Gastroesophageal sphincter (tissue), 4 donors: Measurements from ENCODE around the gene AKAP3. TPM values are rescaled to one million over a fixed set of nuclear protein-coding genes. Genes with fewer than 3 reads are reported as not detected.

Experiments
- ATAC-seq: fragments of 150-250 bp; one replicate; pipeline ENCODE4 v1.9.1; 2016; ENCODE audit warnings: mild to moderate bottlenecking, moderate library complexity
- H3K27ac ChIP-seq, 4 donors: fragments of 200-600 bp; sonication (generic) in 3 of 4; 1 replicate in 3 of 4; 2 replicates in 1 of 4; pipeline ENCODE4 v1.5.1; 2016 to 2019
- H3K27me3 ChIP-seq: fragments of 200-600 bp; sonication (generic); one replicate; pipeline ENCODE4 v1.5.1; 2019
- H3K36me3 ChIP-seq, 2 donors: fragments of 200-600 bp; sonication (generic); one replicate each; pipeline ENCODE4 v1.5.1; 2019; ENCODE audit warnings: control low read depth in 1 of 2
- H3K4me1 ChIP-seq, 3 donors: fragments of 200-600 bp; sonication (generic); 1 replicate in 2 of 3; 2 replicates in 1 of 3; pipeline ENCODE4 v1.5.1; 2016 to 2019; ENCODE audit warnings: control low read depth in 2 of 3
- H3K4me3 ChIP-seq, 2 donors: fragments of 200-600 bp; sonication (generic); one replicate each; pipeline ENCODE4 v1.5.1; 2019; ENCODE audit warnings: mild to moderate bottlenecking in 1 of 2, moderate library complexity in 1 of 2
- H3K9me3 ChIP-seq, 3 donors: fragments of 200-600 bp; sonication (generic); one replicate each; pipeline ENCODE4 v1.5.1; 2017 to 2019; ENCODE audit warnings: control low read depth in 2 of 3
- EP300 ChIP-seq: sonication (generic); formaldehyde crosslinking; IDR thresholded peaks from one replicate; pipeline ENCODE4 v1.6.1; 2017; ENCODE audit warnings: antibody characterized with exemption, mild to moderate bottlenecking
- POLR2A ChIP-seq, 2 donors: fragments of 450-650 bp; IDR thresholded peaks; one replicate each; pipeline ENCODE4 v1.6.1; 2017; ENCODE audit warnings: antibody characterized with exemption in 2 of 2, mild to moderate bottlenecking in 2 of 2, moderate library complexity in 1 of 2
- POLR2AphosphoS5 ChIP-seq: sonication (generic); formaldehyde crosslinking; IDR thresholded peaks from one replicate; pipeline ENCODE4 v1.6.1; 2017; ENCODE audit warnings: antibody characterized with exemption
- WGBS, 2 donors: methylation state at CpG; one replicate each; pipeline ENCODE4 v1.1.5; 2018; ENCODE audit warnings: low coverage in 1 of 2; 5-methylcytosine and 5-hydroxymethylcytosine counted together
- total RNA-seq, 4 donors: library from RNA; depleted of rRNA; stranded (reverse); fragments of >200 nt; gene quantifications; one replicate each; pipeline ENCODE4 v1.1.0, GENCODE V29; 2016
- TF ChIP-seq, protein P1 (sequence below), 4 experiments: fragments of 200-600 bp in 2 of 4; fragments of 450-650 bp in 2 of 4; sonication (generic) in 1 of 4; IDR thresholded peaks; one replicate each; pipeline ENCODE4 v1.5.1; 2017 to 2019; ENCODE audit warnings: antibody characterized with exemption in 4 of 4, mild to moderate bottlenecking in 2 of 4, moderate library complexity in 2 of 4

AKAP3 gene
- total RNA-seq, 4 donors from 2014 or later = 0.13 to 3.1 (median 1.6) TPM

- H3K27ac ChIP-seq = no peak overlapping the region
- ATAC-seq = no peak
- 89 to 100% methylated on average over 3 of the region's 3 CpGs for WGBS, 2 donors
- H3K36me3 ChIP-seq = peaks cover 23 to 100% of the 10 kb centered on the region in 2 donors
- TF ChIP-seq POLR2A (IDR thresholded peaks at IDR 0.05) = no peak
- no peak for TF ChIP-seq POLR2AphosphoS5
- H3K27me3 ChIP-seq = no peaks in the 10 kb centered on the region
- no peak overlapping the region for H3K4me3 ChIP-seq
- no peaks in the 10 kb centered on the region for H3K4me1 ChIP-seq
- H3K9me3 ChIP-seq = no peaks in the 10 kb centered on the region
Measured at GRCh38 chr12:4665236-4665635, 16.4 kb upstream of the AKAP3 start.

DNA sequence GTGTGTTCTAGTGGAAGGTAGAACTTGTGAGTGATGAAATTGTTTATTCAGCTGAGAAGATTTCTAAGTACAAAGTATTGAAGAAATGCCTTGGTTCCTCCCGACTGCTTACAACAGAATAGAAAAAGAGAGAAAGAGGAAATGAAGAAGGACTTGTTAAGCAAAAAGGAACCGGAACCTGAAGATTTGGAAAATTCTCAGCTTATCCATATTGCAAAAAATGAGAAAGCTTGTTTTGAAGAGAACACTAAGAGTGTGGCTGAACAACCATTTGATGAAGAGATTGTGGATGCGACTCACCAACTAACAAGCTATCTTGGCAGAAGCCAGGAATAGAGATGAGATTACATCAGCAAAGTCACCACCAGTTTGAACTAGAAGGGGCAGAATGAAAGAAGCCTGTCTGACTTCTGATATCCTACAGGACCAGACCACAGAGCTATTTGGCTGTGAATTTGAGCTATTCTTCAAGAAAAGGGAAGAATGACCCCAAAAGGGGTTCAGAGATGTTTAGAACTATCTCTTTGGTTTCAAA is 15.2 kb upstream of the AKAP3 start:
- TF ChIP-seq, protein P1, sequence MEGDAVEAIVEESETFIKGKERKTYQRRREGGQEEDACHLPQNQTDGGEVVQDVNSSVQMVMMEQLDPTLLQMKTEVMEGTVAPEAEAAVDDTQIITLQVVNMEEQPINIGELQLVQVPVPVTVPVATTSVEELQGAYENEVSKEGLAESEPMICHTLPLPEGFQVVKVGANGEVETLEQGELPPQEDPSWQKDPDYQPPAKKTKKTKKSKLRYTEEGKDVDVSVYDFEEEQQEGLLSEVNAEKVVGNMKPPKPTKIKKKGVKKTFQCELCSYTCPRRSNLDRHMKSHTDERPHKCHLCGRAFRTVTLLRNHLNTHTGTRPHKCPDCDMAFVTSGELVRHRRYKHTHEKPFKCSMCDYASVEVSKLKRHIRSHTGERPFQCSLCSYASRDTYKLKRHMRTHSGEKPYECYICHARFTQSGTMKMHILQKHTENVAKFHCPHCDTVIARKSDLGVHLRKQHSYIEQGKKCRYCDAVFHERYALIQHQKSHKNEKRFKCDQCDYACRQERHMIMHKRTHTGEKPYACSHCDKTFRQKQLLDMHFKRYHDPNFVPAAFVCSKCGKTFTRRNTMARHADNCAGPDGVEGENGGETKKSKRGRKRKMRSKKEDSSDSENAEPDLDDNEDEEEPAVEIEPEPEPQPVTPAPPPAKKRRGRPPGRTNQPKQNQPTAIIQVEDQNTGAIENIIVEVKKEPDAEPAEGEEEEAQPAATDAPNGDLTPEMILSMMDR (IDR thresholded peaks at IDR 0.05) = no peak
- TF ChIP-seq POLR2AphosphoS5 (no peak), POLR2A (IDR thresholded peaks at IDR 0.05) (no peak), EP300 (no peak)
- no peak for ATAC-seq
- WGBS, 2 donors = 57 to 70% methylated on average over 3 of the region's 3 CpGs
- H3K4me1 ChIP-seq = no peaks in the 10 kb centered on the region
- H3K27ac ChIP-seq = no peak overlapping the region
- no peaks in the 10 kb centered on the region for H3K27me3 ChIP-seq
- H3K36me3 ChIP-seq = peaks cover 19 to 100% of the 10 kb centered on the region in 2 donors
- no peaks in the 10 kb centered on the region for H3K9me3 ChIP-seq
- no peak overlapping the region for H3K4me3 ChIP-seq

DNA sequence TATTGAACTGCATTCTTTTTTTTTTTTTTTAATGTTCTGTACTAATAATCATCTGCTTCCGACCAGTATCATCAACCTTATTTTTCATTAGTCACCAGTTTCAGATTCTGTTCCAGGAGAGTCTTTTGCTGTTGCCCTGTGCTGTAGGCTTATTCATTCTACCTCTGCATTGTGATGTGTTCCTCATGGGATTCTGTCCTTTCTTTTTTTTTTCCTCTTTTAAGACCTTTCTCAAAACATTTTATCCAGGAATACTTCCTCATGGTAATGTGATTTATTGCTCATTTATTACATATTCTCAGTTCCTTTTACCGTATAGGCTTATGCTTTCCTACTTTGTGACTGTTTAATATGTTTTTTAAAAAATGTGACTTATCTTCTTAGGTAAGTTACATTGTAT is 4.8 kb upstream of the AKAP3 start:
- ATAC-seq = no peak
- no peak overlapping the region for H3K27ac ChIP-seq
- 53 to 68% methylated on average over 2 of the region's 2 CpGs for WGBS, 2 donors

GRCh38 chr12:4653257-4653656 is 4.4 kb upstream of the AKAP3 start:
- ATAC-seq = no peak
- H3K27ac ChIP-seq = no peak overlapping the region
- no peak for TF ChIP-seq POLR2AphosphoS5

More for the DNA sequence above, 4.8 kb upstream of the AKAP3 start:
- TF ChIP-seq, protein P1 (IDR thresholded peaks at IDR 0.05) = no peak
- no peak for TF ChIP-seq POLR2A (IDR thresholded peaks at IDR 0.05)
- TF ChIP-seq POLR2AphosphoS5 = no peak
- TF ChIP-seq EP300 = no peak
- no peaks in the 10 kb centered on the region for H3K9me3 ChIP-seq
- no peaks in the 10 kb centered on the region for H3K27me3 ChIP-seq
- peaks cover 9 to 48% of the 10 kb centered on the region in 2 donors for H3K36me3 ChIP-seq
- H3K4me3 ChIP-seq = no peak overlapping the region
- H3K4me1 ChIP-seq = peaks cover 10 to 43% (median 10%) of the 10 kb centered on the region in 3 donors

GRCh38 chr12:4649358-4649661 is 459 bp upstream of the AKAP3 start:
- Histone ChIP-seq H3K36me3 (peaks cover 0 to 4% of the 10 kb centered on the region in 2 donors), H3K4me1 (peaks cover 10 to 52% (median 14%) of the 10 kb centered on the region in 3 donors), H3K9me3 (no peaks in the 10 kb centered on the region), H3K4me3 (peak overlapping the region; percentile 58 to 100), H3K27ac (peak overlapping the region; percentile 86 to 92 (median 86)), H3K27me3 (no peaks in the 10 kb centered on the region)
- ATAC-seq = no peak
- WGBS, 2 donors = 0% methylated on average over 3 to 6 of the region's 6 CpGs
- TF ChIP-seq, protein P1 (IDR thresholded peaks at IDR 0.05) = no peak
- no peak for TF ChIP-seq POLR2A (IDR thresholded peaks at IDR 0.05)
- TF ChIP-seq EP300 = no peak
- TF ChIP-seq POLR2AphosphoS5 = no peak

More at GRCh38 chr12:4653257-4653656, 4.4 kb upstream of the AKAP3 start:
- H3K9me3 ChIP-seq = no peaks in the 10 kb centered on the region
- peaks cover 9 to 43% of the 10 kb centered on the region in 2 donors for H3K36me3 ChIP-seq
- peaks cover 10 to 45% (median 10%) of the 10 kb centered on the region in 3 donors for H3K4me1 ChIP-seq
- no peak overlapping the region for H3K4me3 ChIP-seq
- no peaks in the 10 kb centered on the region for H3K27me3 ChIP-seq

DNA sequence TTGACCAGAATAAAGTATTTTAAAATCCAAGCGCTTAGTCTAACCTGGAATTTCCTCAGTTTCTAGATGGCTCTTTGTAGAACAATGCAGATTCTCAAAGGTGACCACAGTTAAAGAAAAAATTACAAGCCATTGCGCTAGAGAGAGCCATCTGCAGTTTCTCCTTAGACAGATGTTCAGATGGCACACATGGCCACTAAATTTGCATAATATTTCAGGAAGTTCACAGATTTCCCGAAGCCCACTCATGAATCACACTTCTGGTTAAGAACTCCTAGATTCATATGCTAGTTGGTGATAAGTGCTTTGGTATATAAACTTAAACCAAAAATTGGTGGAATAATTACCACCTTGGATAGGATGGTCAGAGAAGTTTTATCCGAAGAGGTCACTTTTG is 749 bp downstream of the AKAP3 start:
- no peak for TF ChIP-seq EP300
- no peak for TF ChIP-seq POLR2A (IDR thresholded peaks at IDR 0.05)
- TF ChIP-seq POLR2AphosphoS5 = no peak
- TF ChIP-seq, protein P1 (IDR thresholded peaks at IDR 0.05) = no peak
- peak; percentile 20 for ATAC-seq

More for the DNA sequence above, 749 bp downstream of the AKAP3 start:
- Histone ChIP-seq H3K27me3 (no peaks in the 10 kb centered on the region), H3K27ac (peak overlapping the region; percentile 86 to 92 (median 86)), H3K36me3 (no peaks in the 10 kb centered on the region), H3K4me1 (peaks cover 10 to 45% (median 14%) of the 10 kb centered on the region in 3 donors), H3K9me3 (no peaks in the 10 kb centered on the region), H3K4me3 (peak overlapping the region; percentile 58 to 100)
- 28 to 35% methylated on average over 4 of the region's 4 CpGs for WGBS, 2 donors
